Left renal pelvis (tissue), 4 donors: ENCODE data around the gene PRPF6. TPM values are rescaled to one million over a fixed set of nuclear protein-coding genes. Genes with fewer than 3 reads are reported as not detected.

ENCODE experiments used
- DNase-seq, 4 donors: peaks; one replicate each; pipeline ENCODE4 v3.0.0-alpha.2; 2013; ENCODE audit warnings: low read depth in 4 of 4, low spot score in 3 of 4
- polyA plus RNA-seq, 4 donors: library from polyadenylated mRNA; unstranded; fragments of 120-200 nt; gene quantifications; one replicate each; pipeline ENCODE4 v1.2.1, GENCODE V29; 2013; ENCODE audit not compliant: insufficient read length in 4 of 4

PRPF6 gene
- polyA plus RNA-seq, 4 donors, result 60.4 to 89.4 (median 83.3) TPM

GRCh38 chr20:64070244-64070993, 89.5 kb downstream of the PRPF6 start:
- DNase-seq, result no peak

GRCh38 chr20:64071341-64072332, 90.7 kb downstream of the PRPF6 start:
- no peak for DNase-seq

DNA sequence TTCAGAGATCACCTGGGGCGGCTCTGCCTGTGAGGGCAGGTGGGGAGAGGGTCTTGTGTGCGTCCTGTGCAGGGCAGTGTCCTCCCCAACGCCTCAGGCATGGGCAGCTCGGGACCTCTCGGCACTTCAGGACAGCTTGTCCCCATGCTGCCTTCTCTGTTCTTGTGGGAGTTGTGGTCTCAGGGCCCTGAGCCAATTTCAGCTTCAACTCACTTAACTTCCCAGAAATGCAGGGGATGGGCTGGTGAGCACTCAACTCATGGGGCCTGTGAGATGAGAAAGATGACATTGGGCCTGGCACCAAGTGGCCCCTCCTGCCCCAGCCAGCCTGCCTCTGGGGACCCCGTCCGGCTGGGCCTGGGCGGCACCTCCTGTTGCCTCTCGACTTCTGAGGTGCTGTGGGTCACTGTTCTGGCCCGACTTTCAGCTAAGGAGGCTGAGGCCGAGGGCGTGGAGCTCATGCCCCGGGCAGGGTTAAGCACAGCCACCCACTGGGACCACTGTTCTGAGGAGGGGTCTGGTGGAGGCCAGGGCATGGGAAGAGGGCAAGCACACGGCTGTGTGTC, 91.6 kb downstream of the PRPF6 start:
- DNase-seq, result no peak

DNA sequence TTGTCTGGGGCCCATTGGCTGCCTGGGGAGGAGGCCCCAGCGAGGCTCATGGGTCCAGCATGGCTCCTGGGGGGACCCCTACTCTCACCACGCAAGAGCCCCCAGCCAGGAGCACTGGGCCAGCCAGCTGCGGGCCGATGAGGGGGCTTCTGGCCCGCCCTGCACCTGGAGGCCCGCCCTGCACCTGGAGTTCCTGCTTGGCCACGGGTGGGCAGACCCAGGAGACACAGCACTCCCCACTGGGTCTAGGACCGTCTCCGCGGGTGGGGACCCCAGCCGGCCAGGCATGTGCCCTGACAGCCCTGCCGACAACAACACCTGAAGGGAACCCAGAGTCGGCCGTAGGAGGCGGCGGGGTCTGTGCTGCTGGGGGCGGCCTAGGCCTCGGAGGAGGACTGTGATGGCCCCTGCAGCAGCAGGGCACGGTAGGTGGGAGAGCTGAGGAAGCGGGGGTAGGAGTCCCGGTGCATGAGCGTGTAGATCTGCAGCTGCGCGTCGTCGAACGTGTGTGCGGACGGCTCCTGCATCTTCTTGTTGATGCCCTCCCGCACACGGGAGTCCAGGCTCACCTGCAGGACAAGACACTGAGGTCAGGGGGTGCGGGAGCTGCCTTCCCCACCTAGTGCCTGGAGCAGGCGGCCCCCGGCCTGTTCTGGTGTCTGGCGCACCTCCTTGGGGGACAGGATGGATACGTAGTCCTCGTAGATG, 92.7 kb downstream of the PRPF6 start:
- DNase-seq, result no peak

- no peak for DNase-seq
Observed at GRCh38 chr20:64074184-64074789, 93.4 kb downstream of the PRPF6 start.

DNA sequence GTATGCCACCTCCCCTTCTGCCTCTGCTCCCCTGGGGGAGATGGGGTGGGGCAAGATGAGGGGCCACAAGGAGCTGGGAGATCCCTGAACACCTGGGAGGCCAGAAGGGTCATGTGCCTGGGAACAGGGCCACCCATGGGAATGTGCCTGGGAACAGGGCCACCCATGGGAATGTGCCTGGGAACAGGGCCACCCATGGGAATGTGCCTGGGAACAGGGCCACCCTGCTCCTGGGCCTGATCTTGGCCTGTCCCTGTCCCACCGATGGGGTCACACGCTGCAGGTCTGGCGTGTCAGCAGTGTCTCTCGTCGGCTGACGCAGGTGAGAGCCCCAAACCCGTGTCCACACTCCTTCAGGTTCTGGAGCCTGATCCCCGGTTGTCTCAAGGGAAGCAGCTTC, 94.0 kb downstream of the PRPF6 start:
- DNase-seq, result no peak

DNA sequence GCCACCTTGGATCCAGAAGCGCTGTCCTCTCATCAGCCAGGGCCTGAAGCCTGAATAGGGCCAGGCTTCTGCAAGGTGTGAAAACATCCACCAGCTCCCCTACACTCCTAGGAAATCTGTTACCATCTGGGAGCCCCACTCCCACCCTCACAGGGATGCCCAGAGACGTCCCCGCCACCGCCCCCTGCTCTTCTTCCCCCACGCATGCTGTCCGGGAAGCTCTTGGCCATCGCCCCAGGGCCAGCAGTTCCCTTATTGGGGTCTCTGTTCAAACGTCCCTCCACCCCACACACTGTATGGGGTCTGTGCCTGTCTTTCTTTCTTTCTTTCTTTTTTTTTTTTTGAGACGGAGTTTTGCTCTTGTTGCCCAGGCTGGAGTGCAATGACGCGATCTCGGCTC, 94.6 kb downstream of the PRPF6 start:
- no peak for DNase-seq

DNA sequence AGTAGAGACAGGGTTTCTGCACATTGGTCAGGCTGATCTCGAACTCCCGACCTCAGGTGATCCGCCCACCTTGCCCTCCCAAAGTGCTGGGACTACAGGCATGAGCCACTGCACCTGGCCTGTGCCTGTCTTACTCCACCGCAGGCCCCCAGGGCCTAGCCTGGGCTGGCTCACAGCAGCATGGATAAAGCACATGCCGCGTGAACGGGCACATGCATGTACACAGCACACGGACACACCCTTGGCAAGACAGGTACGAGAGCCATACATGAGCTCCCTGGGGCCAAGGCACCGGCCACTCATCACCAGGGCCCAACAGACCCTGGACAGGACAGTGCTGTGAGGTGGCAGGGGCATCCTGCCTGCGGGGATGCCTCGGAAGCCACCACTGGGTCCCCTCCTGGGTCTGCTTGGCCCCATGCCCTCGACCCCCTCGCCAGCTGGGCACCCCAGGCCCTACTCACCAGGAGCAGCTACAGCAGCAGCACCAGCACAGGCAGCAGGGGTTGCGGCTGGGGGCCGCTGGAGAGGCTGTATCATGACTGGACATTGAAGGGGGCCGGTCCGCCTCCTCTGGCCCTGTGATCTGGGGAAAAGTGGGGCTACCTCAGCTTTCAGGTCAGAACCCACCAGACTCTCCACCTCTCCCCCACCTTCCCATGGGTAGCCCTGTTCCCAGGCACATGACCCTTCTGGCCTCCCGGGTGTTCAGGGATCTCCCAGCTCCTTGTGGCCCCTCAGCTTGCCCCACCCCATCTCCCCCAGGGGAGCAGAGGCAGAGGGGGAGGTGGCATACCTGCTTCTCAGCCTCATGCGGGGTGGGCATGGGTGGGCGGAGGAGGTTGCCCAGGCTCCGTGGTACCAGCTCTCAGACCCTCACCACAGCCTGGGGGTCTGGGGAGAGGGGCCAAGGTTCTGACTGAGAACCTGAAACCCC, 95.4 kb downstream of the PRPF6 start:
- no peak for DNase-seq

GRCh38 chr20:64077094-64077493, 96.2 kb downstream of the PRPF6 start:
- no peak for DNase-seq

DNA sequence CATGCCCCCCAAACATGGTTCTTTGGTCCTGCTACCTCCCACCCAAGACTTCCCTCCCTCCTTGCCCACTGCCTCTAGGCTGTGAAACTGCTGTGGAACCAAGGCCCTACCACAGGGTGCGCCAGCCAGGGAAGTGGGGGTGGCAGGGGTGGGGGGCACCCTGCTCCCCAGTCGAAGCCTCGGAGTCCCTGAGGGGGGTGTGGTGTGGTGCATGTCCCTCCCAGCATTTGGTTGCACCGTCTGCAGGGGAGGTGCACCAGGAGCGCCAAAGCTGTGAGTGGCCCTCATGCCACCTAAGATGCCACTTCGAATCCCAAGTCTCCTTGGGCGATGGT, 96.6 kb downstream of the PRPF6 start:
- DNase-seq, result no peak

- DNase-seq, result no peak
Observed at GRCh38 chr20:64077876-64078551, 97.1 kb downstream of the PRPF6 start.

- no peak for DNase-seq
Observed at GRCh38 chr20:64078934-64079272, 98.0 kb downstream of the PRPF6 start.

- DNase-seq, result no peak
Observed at GRCh38 chr20:64079273-64080012, 98.5 kb downstream of the PRPF6 start, which contains the start of gene RGS19. TSS of gene RGS19 (minus strand) at chr20:64079518. CDS start at chr20:64076886, 2,632 bp downstream.

GRCh38 chr20:64080013-64080812, 99.3 kb downstream of the PRPF6 start, which contains the start of gene OPRL1:
TSS of gene OPRL1 (plus strand) at chr20:64080082. CDS start at chr20:64092721, 12,639 bp downstream.
- DNase-seq, result no peak

GRCh38 chr20:64080813-64081623, 100.1 kb downstream of the PRPF6 start:
- no peak for DNase-seq

DNA sequence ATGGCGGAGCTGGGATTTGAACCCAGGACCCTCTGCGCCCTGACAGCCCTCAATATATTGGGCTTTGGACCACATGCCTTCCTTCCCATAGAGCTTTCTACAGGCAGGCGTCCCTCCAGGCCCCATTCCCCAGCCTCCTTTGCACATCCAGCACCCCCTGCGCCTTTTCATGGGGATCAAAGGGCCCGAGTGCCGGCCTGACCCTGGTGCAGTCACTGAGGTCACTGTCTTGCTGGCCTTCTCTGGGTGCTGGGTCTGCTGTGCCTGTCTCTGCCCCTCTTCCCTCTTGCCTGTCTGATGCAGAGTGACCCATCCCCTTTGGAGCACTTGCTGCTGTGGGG, 100.7 kb downstream of the PRPF6 start:
- no peak for DNase-seq
